GM12891 (cell line): ENCODE data around the gene UMAD1.

Experiments used
- DNase-seq: peaks from one replicate; pipeline ENCODE4 v3.0.0; 2011; ENCODE audit warnings: low spot score; ENCODE audit not compliant: insufficient read length
- FAIRE-seq: peaks from 2 replicates; lab custom pipeline; 2011; peaks lifted over from hg19 to GRCh38; lab: Jason Lieb, UNC
- PAX5 ChIP-seq: IDR thresholded peaks from 2 replicates; pipeline ENCODE4 v1.6.1; 2011; ENCODE audit warnings: low read length, moderate library complexity, mild to moderate bottlenecking; ENCODE audit not compliant: insufficient read depth, severe bottlenecking
- POLR2A ChIP-seq: IDR thresholded peaks from 2 replicates; pipeline ENCODE4 v1.6.1; 2011; ENCODE audit warnings: low read depth, low read length, control low read depth
- POLR2AphosphoS5 ChIP-seq: IDR thresholded peaks from 2 replicates; pipeline ENCODE4 v1.6.1; 2011; ENCODE audit warnings: low read depth, low read length, control low read depth
- POU2F2 ChIP-seq: IDR thresholded peaks from 2 replicates; pipeline ENCODE4 v1.6.1; 2011; ENCODE audit warnings: low read depth, mild to moderate bottlenecking, control low read depth, low read length, moderate library complexity
- SPI1 ChIP-seq: IDR thresholded peaks from 2 replicates; pipeline ENCODE4 v1.6.1; 2011; ENCODE audit warnings: low read depth, low read length, control low read depth
- TAF1 ChIP-seq: IDR thresholded peaks from 2 replicates; pipeline ENCODE4 v1.6.1; 2011; ENCODE audit warnings: low read depth, low read length, control low read depth

UMAD1 gene

DNA sequence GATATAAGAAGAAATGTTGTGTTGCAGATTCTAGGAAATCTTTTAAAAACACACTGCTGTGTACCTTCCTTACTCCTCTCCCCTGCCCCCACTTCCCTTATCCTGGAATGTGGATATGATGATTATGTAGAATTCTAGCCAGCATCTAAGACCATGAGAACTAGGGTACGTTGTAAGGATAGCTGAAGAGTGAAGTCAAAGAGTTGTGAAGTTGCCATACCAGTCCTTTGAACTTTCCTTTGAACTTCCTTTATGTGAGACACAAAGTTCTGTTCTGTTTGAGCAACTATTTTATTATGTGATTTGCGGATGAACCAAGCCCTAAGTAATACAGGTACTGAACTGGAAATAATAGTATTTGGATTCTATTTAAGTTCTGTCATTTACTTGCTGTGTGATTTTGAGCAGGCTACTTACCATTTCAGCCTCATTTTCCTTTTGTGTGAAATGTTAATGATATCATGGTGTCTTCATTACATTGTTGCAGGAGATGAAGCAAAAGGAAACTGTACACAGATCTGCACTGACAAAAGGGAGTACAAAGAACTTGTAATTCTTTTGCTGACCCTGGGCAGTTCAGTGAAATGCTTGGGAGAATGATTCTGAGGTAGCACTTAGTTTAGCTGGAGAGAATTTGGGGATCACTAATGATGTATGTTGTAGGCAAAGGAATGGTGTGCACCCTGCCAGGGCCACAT lies 46.4 kb downstream of the UMAD1 start:
- TF ChIP-seq POLR2AphosphoS5: no peak
- no peak for TF ChIP-seq TAF1
- TF ChIP-seq POLR2A: no peak
- TF ChIP-seq SPI1: no peak
- TF ChIP-seq POU2F2: no peak
- no peak for TF ChIP-seq PAX5
- DNase-seq (no peak), FAIRE-seq (no peak)

GRCh38 chr7:7687800-7688199 lies 47.2 kb downstream of the UMAD1 start:
- TF ChIP-seq TAF1 (no peak), POLR2AphosphoS5 (no peak), SPI1 (no peak), POU2F2 (no peak), POLR2A (no peak), PAX5 (no peak)
- DNase-seq (no peak), FAIRE-seq (peak; percentile 31)

DNA sequence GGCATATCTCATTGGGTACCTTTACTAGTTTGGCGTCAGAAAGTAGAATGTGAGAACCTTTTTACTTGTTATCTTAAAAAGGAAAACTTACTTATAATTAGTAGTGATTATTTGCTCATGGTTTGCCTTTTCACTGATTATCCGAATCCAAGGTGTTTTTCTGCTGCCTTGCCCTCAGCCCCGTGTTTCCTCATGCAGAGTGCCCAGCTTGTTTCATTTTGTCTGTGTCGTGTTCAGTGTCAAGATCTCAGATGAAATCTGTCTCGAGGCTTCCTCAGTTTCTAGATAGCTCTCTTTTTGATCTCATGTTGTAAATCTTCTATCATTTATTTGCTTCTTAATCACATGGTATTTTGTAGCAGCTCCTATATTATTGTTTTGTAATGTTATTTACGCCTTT lies 47.8 kb downstream of the UMAD1 start:
- TF ChIP-seq POU2F2: no peak
- no peak for TF ChIP-seq POLR2A
- TF ChIP-seq TAF1: no peak
- no peak for TF ChIP-seq POLR2AphosphoS5
- TF ChIP-seq PAX5: no peak
- TF ChIP-seq SPI1: no peak
- FAIRE-seq (peak; percentile 33), DNase-seq (no peak)

- FAIRE-seq: peak; percentile 61
- TF ChIP-seq POLR2AphosphoS5 (no peak), SPI1 (no peak), POLR2A (no peak), TAF1 (no peak), POU2F2 (no peak), PAX5 (no peak)
- DNase-seq: no peak
Observed at GRCh38 chr7:7688956-7689355, 48.4 kb downstream of the UMAD1 start.

- no peak for TF ChIP-seq POLR2AphosphoS5
- no peak for TF ChIP-seq PAX5
- TF ChIP-seq TAF1: no peak
- no peak for TF ChIP-seq POU2F2
- TF ChIP-seq SPI1: no peak
- no peak for TF ChIP-seq POLR2A
- no peak for DNase-seq
- FAIRE-seq: no peak
Observed at GRCh38 chr7:7693881-7694280, 53.3 kb downstream of the UMAD1 start.

DNA sequence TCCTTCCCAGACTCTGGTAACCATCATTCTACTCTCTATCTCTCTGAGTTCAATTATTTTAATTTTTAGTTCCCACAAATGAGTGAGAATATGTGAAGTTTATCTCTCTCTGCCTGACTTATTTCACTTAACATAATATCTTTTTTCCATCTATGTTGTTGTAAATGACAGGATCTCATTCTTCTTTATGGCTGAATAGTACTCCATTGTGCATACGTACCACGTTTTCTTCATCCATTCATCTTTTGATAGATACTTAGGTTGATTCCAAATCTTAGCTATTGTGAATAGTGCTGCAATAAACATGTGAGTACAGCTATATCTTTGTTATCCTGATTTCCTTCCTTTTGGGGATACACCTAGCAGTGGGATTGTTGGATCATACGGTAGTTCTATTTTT lies 54.0 kb downstream of the UMAD1 start:
- FAIRE-seq (peak; percentile 72), DNase-seq (no peak)
- TF ChIP-seq PAX5 (no peak), TAF1 (no peak), POLR2A (no peak), POLR2AphosphoS5 (no peak), SPI1 (no peak), POU2F2 (no peak)

DNA sequence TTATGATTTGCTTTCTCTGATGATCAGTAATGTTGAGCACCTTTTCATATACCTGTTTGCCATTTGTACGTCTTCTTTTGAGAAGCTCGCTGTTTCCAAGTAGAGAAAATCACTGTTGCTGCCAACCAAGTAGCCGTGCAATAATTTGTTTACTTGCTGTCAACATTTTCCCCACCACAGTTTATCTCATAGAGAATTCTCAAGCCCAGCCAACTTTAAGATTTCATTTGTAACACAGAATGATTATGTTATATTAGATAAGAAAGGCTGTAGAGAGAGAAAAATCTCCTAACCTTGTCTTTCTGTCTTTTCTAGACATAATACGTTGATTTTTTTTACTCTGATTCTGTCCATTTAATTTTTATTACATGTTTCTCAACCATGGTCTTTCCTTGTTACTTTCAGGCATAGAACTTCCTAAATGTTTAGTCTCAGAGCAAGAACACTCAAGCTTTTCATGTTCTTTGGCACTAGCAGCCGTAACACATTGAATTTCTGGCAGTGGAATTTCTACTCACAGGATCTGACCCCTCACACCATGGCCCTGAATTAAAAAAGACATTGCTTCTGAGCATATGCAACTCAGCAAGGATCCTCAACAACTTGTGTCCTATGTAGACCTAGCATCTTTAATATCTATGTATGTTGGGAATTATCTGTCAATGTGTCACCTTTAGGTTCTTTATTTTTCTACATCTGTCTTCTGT lies 54.7 kb downstream of the UMAD1 start:
- DNase-seq (no peak), FAIRE-seq (no peak)
- TF ChIP-seq POLR2AphosphoS5 (no peak), SPI1 (no peak), PAX5 (no peak), POU2F2 (no peak), TAF1 (no peak), POLR2A (no peak)

GRCh38 chr7:7696458-7697119 lies 56.0 kb downstream of the UMAD1 start:
- no peak for TF ChIP-seq POLR2A
- no peak for TF ChIP-seq TAF1
- TF ChIP-seq POLR2AphosphoS5: no peak
- no peak for TF ChIP-seq PAX5
- TF ChIP-seq POU2F2: no peak
- no peak for TF ChIP-seq SPI1
- FAIRE-seq (no peak), DNase-seq (no peak)

DNA sequence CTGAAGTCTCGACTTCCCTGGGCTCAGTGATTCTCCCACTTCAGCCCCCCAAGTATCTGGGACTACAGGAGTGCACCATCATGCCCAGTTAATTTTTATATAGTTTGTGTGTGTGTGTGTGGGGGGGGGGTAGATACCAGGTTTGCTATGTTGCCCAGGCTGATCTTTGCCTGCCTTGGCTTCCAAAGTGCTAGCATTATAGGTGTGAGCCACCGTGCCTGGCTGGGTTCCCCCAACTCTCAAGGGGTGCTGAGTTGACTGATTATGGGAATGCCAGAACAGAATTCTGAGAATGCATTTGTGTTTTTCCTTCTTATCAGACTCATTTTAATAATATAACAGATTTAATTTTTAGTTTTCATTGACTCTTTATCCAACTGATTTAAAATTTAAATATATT lies 58.4 kb downstream of the UMAD1 start:
- FAIRE-seq: no peak
- TF ChIP-seq TAF1 (no peak), POLR2A (no peak), POU2F2 (no peak), PAX5 (no peak), POLR2AphosphoS5 (no peak)

More for the DNA sequence above, 58.4 kb downstream of the UMAD1 start:
- DNase-seq: no peak
